OCI-LY3 (cell line): Measurements from ENCODE around the gene CCDC80.

Experiments used
- H2AFZ ChIP-seq: fragments of 200-600, 300-600 bp; shearing (Covaris generic); 2 replicates; pipeline ENCODE4 v1.6.0; 2014; ENCODE audit warnings: antibody characterized with exemption, low read depth, low read length
- H3K27ac ChIP-seq: fragments of 200-600, 300-600 bp; sonication (generic); 2 replicates; pipeline ENCODE4 v1.5.1; 2014; ENCODE audit warnings: mild to moderate bottlenecking, low read length, moderate library complexity, mixed read lengths
- H3K27me3 ChIP-seq: fragments of 200-600, 300-600 bp; sonication (generic); 2 replicates; pipeline ENCODE4 v1.6.1; 2014; ENCODE audit warnings: low read depth, low read length, mixed read lengths
- H3K36me3 ChIP-seq: fragments of 200-600, 300-600 bp; sonication (generic); replicated peaks from 2 replicates; pipeline ENCODE3; 2014; ENCODE audit warnings: low read depth, low read length, mixed read lengths
- H3K4me1 ChIP-seq: fragments of 300-600, 200-600 bp; sonication (generic); 2 replicates; pipeline ENCODE4 v1.6.1; 2014; ENCODE audit warnings: low read length, mixed read lengths
- H3K4me2 ChIP-seq: fragments of 200-600, 300-600 bp; sonication (generic); 2 replicates; pipeline ENCODE4 v1.6.1; 2014; ENCODE audit warnings: low read length, mixed read lengths
- H3K4me3 ChIP-seq: fragments of 300-600, 200-600 bp; sonication (generic); 2 replicates; pipeline ENCODE4 v1.5.1; 2014; ENCODE audit warnings: antibody characterized with exemption, mild to moderate bottlenecking, low read length, moderate library complexity
- H3K79me2 ChIP-seq: fragments of 300-600, 200-600 bp; shearing (Covaris generic); 2 replicates; pipeline ENCODE4 v1.6.1; 2014; ENCODE audit warnings: mild to moderate bottlenecking, low read length, mixed read lengths
- H3K9ac ChIP-seq: fragments of 300-600, 200-600 bp; shearing (Covaris generic); 2 replicates; pipeline ENCODE4 v1.6.0; 2014; ENCODE audit warnings: mild to moderate bottlenecking, low read length, moderate library complexity
- H3K9me3 ChIP-seq: fragments of 200-600, 300-600 bp; shearing (Covaris generic); 2 replicates; pipeline ENCODE4 v1.6.1; 2014; ENCODE audit warnings: low read length, mixed read lengths; ENCODE audit not compliant: insufficient read depth
- H4K20me1 ChIP-seq: fragments of 200-600, 300-600 bp; sonication (generic); 2 replicates; pipeline ENCODE4 v1.6.1; 2016; ENCODE audit warnings: low read length, mixed read lengths; ENCODE audit not compliant: insufficient read depth
- EZH2phosphoT487 ChIP-seq: fragments of 200-600 bp; shearing (Covaris generic); IDR thresholded peaks from 2 replicates; pipeline ENCODE4 v1.6.1; 2018; ENCODE audit warnings: antibody characterized with exemption, mixed run types, low read depth
- TF ChIP-seq, protein P1 (sequence below): fragments of 200-600, 300-600 bp; sonication (generic); IDR thresholded peaks from 2 replicates; pipeline ENCODE4 v1.5.1; 2014; ENCODE audit warnings: antibody characterized with exemption, low read length, low read depth

Gene CCDC80

DNA sequence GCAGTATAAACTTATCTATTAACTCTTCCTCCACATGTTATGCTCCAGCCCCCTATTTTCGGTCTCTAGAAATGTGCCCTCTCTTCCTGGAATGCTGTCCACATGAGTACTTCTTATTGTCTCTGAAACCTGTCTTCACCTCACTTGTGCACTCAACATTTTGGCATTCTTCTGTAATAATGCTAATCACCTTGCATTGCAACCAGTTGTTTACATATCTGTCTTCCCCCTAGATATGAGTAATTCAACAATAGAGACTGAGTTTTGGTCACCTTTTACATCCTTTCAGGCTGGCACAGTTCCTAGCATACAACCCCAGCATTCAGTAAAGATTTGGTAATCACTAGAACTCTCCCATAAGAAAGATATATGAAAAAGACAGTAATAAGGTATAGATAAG lies 17.2 kb downstream of the CCDC80 start:
- Histone ChIP-seq H3K36me3 (no peaks in the 10 kb centered on the region), H3K9me3 (no peaks in the 10 kb centered on the region), H3K4me3 (no peak overlapping the region), H2AFZ (no peak overlapping the region), H3K27ac (no peak overlapping the region), H4K20me1 (no peaks in the 10 kb centered on the region), H3K27me3 (no peaks in the 10 kb centered on the region), H3K4me1 (peaks cover 68% of the 10 kb centered on the region), H3K9ac (no peak overlapping the region), H3K4me2 (no peak overlapping the region), H3K79me2 (no peaks in the 10 kb centered on the region)
- no peak for TF ChIP-seq EZH2phosphoT487
- TF ChIP-seq, protein P1, sequence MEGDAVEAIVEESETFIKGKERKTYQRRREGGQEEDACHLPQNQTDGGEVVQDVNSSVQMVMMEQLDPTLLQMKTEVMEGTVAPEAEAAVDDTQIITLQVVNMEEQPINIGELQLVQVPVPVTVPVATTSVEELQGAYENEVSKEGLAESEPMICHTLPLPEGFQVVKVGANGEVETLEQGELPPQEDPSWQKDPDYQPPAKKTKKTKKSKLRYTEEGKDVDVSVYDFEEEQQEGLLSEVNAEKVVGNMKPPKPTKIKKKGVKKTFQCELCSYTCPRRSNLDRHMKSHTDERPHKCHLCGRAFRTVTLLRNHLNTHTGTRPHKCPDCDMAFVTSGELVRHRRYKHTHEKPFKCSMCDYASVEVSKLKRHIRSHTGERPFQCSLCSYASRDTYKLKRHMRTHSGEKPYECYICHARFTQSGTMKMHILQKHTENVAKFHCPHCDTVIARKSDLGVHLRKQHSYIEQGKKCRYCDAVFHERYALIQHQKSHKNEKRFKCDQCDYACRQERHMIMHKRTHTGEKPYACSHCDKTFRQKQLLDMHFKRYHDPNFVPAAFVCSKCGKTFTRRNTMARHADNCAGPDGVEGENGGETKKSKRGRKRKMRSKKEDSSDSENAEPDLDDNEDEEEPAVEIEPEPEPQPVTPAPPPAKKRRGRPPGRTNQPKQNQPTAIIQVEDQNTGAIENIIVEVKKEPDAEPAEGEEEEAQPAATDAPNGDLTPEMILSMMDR: no peak

DNA sequence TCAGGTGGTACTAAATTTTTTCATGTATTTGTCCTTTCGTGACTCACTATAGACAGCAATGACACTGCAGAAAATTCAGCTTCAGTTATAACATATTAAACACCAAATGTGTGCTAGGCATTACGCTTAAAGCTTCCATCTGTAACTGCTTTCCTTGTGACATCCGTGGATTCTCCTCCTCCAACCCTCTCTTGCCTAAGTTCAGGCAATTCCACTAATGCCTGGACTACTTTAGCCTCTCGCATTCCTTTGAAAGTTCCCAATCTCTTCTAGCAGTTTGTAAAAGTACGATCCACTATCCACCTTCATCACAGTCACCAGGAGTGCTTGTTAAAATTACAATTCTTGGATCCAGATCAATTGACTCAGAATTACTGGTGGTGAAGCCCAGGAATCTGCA lies 17.7 kb downstream of the CCDC80 start:
- H3K4me3 ChIP-seq: no peak overlapping the region
- no peaks in the 10 kb centered on the region for H3K27me3 ChIP-seq
- no peaks in the 10 kb centered on the region for H3K36me3 ChIP-seq
- H4K20me1 ChIP-seq: no peaks in the 10 kb centered on the region
- H2AFZ ChIP-seq: no peak overlapping the region
- no peaks in the 10 kb centered on the region for H3K79me2 ChIP-seq
- no peak overlapping the region for H3K9ac ChIP-seq
- TF ChIP-seq EZH2phosphoT487: no peak
- TF ChIP-seq, protein P1: no peak
- no peaks in the 10 kb centered on the region for H3K9me3 ChIP-seq
- H3K4me1 ChIP-seq: peaks cover 68% of the 10 kb centered on the region
- no peak overlapping the region for H3K27ac ChIP-seq
- H3K4me2 ChIP-seq: no peak overlapping the region

DNA sequence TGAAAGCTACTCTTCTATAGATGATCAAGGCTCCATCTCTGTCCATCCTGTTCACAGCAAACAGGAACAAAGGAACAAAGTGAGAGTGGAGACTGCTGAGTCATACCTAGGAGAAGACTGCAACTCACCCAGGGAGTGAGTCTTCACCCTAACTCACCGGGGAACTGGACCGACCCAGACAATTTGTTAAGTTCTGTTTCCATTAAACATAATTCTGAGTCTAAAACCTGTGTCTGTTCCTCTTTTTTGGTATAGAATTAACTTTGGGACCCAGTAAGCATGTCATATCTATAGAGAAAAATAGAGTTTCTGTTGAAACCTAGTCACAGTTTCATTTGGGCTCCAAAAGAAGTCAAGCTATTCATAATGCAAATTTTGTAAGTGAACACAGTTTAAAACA lies 21.6 kb downstream of the CCDC80 start:
- Histone ChIP-seq H3K36me3 (no peaks in the 10 kb centered on the region), H3K9me3 (no peaks in the 10 kb centered on the region), H3K79me2 (no peaks in the 10 kb centered on the region; the same call in 1 of the 2 replicates), H2AFZ (no peak overlapping the region; the same call in 1 of the 2 replicates), H4K20me1 (no peaks in the 10 kb centered on the region), H3K4me3 (peak overlapping the region; percentile 64), H3K4me2 (peak overlapping the region; percentile 79), H3K4me1 (peaks cover 66% of the 10 kb centered on the region), H3K27me3 (no peaks in the 10 kb centered on the region), H3K27ac (peak overlapping the region; percentile 97), H3K9ac (peak overlapping the region; percentile 77)
- TF ChIP-seq, protein P1: no peak
- TF ChIP-seq EZH2phosphoT487: no peak

DNA sequence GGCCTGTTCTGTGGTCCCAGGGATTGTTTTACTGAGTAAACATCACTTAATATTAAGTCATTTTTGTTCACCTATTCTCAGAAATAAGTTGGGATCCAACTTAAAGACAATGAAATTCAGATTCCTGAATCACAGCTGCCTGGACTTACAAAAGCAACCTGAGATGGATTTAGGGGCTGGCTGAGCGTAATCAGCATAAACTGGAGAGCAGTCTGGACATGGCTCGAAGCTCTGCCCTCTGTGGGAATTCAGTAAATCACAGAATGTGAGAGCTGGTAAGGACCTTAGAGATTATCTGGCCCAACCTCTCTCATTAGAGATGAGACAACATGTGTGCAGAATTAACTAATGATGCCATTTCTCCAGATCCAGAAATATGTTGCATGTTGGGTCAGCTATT lies 23.7 kb downstream of the CCDC80 start:
- H3K4me1 ChIP-seq: peaks cover 61% of the 10 kb centered on the region
- no peaks in the 10 kb centered on the region; the same call in 1 of the 2 replicates for H3K79me2 ChIP-seq
- no peak overlapping the region for H3K9ac ChIP-seq
- H3K27ac ChIP-seq: no peak overlapping the region
- H3K27me3 ChIP-seq: no peaks in the 10 kb centered on the region
- H2AFZ ChIP-seq: no peak overlapping the region
- H4K20me1 ChIP-seq: no peaks in the 10 kb centered on the region
- TF ChIP-seq EZH2phosphoT487: no peak
- TF ChIP-seq, protein P1: no peak
- H3K4me2 ChIP-seq: no peak overlapping the region
- H3K4me3 ChIP-seq: no peak overlapping the region
- H3K36me3 ChIP-seq: no peaks in the 10 kb centered on the region
- no peaks in the 10 kb centered on the region for H3K9me3 ChIP-seq
